ENCODE data around the gene OSTF1.
A peak's percentile ranks its signal among the peaks of the same experiment; 100 is the strongest.

Gene OSTF1, protein sequence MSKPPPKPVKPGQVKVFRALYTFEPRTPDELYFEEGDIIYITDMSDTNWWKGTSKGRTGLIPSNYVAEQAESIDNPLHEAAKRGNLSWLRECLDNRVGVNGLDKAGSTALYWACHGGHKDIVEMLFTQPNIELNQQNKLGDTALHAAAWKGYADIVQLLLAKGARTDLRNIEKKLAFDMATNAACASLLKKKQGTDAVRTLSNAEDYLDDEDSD

DNA sequence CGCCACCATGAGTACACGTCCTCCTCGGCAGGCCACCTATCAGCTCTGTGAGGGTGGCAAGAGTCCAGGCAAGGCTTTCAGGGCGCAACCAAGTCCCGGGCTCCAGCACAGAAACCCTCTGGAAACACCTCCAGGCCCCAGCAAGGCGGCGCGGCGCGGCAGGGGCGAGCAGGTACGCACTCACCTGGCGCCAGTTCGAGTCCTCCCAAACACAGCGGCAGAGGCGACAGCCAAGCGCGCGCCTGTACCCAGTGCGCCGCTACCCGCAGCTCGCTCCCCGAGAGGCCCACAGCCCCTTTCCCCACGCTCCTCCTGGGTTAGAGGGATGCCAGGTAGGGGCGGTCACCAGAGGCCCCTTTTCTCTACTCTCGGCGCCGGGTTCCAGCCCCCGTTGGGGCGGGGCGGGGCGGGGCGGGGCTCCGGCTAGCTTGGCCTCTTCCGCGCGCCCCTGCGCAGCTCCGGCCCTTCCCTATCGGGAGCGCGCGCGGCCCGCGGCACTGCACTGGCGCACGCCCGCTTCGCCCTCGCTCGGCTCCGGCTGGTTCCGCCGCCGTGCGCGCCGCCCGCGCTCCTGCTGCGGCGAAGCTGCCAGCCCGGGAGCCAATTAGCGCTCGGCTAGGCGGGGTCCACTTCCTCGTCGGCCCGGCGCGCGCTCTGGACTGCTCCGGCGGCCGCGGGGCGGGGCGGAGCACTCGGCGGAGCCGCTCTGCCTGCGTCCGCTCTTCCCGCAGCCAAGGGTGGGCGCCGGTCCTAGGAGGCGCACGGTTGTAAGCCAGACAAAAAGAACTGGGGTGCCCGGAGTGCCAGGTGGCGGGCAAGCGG, at the start of gene OSTF1, which contains the start of gene NMRK1:
OSTF1 (plus strand) TSS at position 691 of the 822 bp plus-strand sequence. CDS start 179 bp downstream, outside the sequence.
NMRK1 (minus strand) TSS at position 332 of the 822 bp plus-strand sequence. CDS start 5,040 bp downstream, outside the sequence.
- DNase-seq = peak; percentile 57 to 64

- no peak for DNase-seq
Measured at GRCh38 chr9:75039009-75039408, 49.3 kb upstream of the OSTF1 start.

GRCh38 chr9:75039801-75040200, 48.5 kb upstream of the OSTF1 start:
- DNase-seq = no peak

GRCh38 chr9:75041041-75041440, 47.3 kb upstream of the OSTF1 start:
- no peak for DNase-seq

DNA sequence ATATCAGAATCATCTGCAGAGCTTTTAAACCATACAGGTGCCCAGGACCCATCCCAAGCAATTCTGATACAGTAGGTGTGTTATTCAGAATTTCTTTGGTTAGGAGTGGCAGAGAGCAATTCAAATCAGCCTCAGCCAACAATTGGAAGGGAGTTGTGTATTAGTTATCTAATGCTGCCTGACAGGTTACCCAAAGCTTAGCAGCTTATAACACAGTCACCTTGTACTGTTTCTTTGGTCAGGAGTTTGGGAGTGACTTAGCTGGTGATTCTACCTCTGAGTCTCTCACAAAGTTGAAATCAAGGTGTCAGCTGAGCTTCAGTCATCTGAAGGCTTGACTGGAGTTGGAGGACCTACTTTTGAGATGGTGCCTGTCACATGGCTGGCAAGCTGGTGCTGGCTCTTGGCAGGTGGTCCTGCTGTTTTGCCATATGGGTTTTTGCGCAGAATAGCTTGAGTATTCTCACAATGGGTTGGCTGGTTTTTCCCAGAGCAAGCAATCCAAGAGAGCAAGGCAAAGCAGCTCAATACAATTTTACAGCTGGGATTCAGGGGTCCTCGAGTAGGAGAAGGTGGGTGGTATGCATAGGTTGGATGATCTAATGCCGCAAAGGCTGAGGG, 41.5 kb upstream of the OSTF1 start:
- peak; percentile 80 to 82 for DNase-seq

- no peak for DNase-seq
Measured at GRCh38 chr9:75047506-75047905, 40.8 kb upstream of the OSTF1 start.

DNA sequence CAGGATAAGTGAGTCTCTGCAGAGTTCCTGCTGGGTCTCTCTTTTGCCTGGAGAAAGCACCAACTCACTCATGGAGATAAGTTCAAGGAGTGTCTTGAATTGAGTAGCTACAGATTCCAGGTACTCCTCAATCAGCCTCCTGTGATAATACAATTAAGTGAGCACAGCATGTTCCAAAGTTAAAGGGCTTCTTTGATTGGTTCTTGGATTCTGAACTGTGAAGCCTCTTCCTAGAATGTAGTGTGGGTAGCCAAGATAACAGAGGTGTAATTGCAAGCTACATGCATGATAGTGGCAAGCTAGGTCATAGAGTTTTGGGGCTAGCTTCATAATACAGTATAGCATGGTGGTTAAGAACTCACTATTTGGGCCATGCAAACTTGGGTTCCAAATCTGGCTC, 37.0 kb upstream of the OSTF1 start:
- DNase-seq = no peak

- no peak for DNase-seq
Measured at GRCh38 chr9:75053869-75054268, 34.4 kb upstream of the OSTF1 start.

DNA sequence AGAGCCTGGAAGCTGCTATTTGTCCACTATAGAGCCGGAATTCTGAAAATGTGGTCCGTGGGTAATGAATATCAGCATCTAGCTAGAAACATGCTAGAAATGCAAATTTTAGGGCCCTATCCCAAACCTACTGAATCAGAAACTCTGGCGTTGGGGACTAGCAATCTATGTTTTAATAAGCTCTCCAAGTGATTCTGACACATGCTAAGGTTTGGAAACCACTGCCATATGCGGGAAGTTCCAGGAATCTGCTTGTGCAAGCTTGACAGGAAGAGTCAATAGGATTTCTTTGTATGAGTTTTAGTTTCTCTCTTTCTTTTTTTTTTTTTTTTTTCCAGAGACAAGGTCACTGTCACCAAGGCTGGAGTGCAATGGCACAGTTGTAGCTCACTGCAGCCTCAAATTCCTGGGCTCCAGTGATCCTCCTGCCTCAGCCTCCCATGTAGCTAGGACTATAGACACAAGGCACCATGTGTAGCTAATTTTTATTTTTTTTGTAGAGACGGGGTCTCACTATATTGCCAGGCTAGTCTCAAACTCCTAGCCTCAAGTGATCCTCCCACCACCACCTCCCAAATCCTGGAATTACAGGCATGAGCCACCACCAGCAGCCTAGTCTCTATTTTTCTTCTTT, 33.8 kb upstream of the OSTF1 start:
- no peak for DNase-seq

DNA sequence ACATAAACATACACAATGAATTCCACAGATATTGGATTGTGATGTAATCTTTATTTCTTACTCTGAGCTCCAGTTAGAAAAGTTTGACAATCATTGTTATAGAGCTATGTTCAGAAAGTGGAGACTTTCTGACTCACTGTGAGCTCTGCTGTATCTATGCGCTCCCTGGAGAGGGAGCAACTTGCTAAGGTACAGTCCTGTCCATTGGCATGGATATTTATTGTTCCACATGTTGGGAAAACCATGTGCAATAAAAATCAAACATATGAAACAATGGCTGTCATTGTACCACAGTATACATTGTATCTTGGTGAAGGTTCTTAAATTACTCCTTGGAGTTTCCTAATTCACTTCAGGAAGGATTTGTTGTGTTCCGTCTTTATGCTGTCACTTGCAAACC, 27.1 kb upstream of the OSTF1 start:
- no peak for DNase-seq

- peak in 1 of 2 experiments; percentile 51 for DNase-seq
Measured at GRCh38 chr9:75063556-75064305, 24.6 kb upstream of the OSTF1 start.

GRCh38 chr9:75064307-75065025, 23.8 kb upstream of the OSTF1 start:
- DNase-seq = peak in 1 of 2 experiments; percentile 33

DNA sequence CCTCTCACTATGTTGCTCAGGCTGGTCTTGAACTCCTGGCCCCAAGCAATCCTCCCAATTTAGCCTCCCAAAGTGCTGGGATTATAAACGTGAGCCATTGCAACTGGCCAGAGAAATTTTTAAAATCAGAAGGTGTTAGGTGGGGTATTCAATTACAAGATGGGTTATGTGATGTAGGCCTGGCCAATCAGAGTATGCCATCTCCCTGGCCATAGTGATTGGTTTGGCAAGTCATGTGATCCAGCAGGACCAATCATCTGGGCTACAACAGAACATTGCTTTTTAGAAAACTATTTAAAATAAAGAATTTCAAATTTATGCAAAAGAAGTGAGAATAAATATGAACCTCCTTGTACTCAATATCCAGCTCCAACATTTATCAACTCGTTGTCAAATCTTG, 22.8 kb upstream of the OSTF1 start:
- no peak for DNase-seq

DNA sequence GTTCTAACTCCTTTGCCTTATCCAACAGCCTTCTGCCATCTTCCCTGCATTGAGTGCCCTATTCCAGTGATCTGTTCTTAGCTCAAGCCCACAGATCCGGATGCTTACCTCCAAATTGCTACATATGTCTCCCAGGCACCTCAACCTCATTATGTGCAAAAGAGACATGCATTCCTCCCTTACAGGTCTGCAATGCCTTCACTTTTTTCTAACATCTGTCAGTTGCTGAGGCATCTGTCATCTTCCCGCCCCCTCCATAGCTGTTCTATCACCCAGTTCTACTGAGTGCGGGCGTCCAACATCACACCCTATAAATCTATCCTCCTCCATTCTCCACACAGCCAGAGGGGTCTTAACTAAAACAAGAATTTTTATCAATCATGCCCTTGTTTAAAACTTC, 20.4 kb upstream of the OSTF1 start:
- no peak for DNase-seq

- DNase-seq = no peak
Measured at GRCh38 chr9:75069171-75069570, 19.1 kb upstream of the OSTF1 start.

DNA sequence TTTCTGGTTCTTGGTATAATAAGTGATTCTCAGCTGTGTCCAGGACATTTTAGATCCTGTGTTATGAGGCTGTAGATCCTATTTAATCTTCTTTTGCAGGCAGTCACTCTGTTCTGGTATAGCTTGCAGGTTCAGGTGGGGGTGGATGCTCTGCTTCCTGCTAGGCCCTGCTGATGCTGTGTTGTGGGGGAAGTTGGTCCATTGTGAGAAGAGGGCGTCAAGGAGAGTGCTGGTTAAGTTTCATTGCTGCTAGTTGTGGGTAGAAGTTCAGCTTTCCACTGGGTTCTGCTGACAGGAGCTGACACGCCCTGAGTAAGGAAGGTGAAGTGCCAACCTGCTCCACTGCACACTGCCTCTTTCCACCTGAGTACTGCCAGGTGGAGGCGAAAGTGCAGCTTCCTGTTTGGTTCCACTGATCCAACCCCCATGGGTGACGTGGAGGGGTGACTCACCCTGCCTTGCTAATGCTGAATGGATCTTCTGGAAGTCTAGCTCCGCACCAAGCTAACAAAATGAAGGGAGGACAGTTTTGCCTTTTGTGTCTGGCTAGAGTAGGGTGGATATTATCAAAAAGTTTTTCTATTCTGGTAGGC, 16.7 kb upstream of the OSTF1 start:
- no peak for DNase-seq

- DNase-seq = no peak
Measured at GRCh38 chr9:75072895-75073294, 15.4 kb upstream of the OSTF1 start.

DNA sequence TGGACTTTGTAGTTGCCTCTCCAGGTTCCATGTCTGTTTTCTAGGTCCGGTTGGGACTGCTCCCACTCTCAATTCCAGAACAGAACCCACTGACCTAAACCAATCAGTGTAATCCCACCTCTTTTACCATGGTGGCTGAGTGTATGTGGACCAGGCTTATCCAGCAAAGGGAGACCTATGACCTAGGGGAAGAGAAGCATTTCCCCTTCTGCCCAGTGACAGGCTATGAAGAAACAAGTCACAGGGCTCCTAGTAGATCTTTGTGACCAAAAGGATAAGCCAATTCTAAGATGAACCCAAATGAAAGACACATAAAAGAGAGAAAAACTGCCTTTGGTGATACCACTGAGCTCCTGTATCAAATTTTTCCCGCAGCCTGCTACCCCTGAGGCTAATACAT, 6.7 kb upstream of the OSTF1 start:
- no peak for DNase-seq

- peak in 1 of 2 experiments; percentile 40 for DNase-seq
Measured at GRCh38 chr9:75083188-75083970, 4.9 kb upstream of the OSTF1 start.

DNA sequence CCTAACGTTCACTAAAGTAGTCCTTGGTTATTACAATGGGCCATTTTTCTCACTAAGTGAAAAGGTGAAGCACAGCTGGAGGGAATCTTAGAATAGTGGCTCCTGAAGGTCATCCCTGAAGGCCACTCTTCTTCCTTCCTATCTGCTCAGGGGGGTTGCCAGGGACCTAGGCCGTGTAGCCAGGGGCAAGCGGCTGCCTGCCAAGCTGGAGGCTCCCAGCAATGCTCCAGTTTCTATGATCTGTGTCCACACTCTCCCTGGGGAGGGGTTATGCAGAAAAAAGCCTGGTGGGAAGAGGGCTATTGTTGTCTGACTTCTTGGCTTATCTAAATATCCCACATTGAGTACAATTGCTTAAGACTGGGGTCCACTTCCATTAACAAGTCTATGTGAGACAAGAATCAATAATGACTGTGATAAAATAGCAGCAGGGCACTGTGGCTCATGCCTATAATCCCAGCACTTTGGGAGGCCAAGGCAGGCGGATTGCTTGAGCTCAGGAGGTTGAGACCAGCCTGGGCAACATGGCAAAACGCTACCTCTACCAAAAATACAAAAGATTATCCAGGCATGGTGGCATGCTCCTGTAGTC, 4.1 kb upstream of the OSTF1 start:
- DNase-seq = no peak

Data from cerebellar nuclear complex (tissue), 1 donor.